C4-2B (cell line): Measurements from ENCODE around the gene LARGE1.

ENCODE experiments used
- ZFX ChIP-seq: fragments of 450-650 bp; IDR thresholded peaks from 2 replicates; pipeline ENCODE4 v1.6.1; 2017
- TF ChIP-seq, protein P1 (sequence below): fragments of 450-650 bp; conservative IDR thresholded peaks from 2 replicates; pipeline ENCODE4 v1.5.1; 2017; ENCODE audit warnings: mild to moderate bottlenecking

DNA sequence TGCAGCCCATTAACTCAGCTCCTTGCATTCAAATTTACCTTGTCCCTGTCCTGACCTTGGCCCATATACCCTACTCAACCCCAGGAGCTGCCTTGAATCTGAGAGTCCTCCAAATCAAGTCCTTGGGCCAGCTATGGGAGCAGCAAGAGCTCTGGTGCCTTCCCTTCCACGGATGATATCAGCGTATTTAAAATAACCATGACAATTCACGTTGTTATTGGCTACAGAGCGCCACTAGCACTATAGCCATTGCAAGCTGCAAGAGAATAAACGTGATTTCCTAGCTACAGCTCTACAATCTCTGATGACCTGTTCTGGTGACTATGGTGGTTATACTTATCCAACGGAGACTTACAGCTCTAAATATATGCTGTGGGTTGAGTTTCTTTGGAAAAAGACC, 357.8 kb downstream of the LARGE1 start:
- TF ChIP-seq, protein P1, sequence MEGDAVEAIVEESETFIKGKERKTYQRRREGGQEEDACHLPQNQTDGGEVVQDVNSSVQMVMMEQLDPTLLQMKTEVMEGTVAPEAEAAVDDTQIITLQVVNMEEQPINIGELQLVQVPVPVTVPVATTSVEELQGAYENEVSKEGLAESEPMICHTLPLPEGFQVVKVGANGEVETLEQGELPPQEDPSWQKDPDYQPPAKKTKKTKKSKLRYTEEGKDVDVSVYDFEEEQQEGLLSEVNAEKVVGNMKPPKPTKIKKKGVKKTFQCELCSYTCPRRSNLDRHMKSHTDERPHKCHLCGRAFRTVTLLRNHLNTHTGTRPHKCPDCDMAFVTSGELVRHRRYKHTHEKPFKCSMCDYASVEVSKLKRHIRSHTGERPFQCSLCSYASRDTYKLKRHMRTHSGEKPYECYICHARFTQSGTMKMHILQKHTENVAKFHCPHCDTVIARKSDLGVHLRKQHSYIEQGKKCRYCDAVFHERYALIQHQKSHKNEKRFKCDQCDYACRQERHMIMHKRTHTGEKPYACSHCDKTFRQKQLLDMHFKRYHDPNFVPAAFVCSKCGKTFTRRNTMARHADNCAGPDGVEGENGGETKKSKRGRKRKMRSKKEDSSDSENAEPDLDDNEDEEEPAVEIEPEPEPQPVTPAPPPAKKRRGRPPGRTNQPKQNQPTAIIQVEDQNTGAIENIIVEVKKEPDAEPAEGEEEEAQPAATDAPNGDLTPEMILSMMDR = no peak
- TF ChIP-seq ZFX = no peak
